ENCODE results near the gene HK2.

- TF ChIP-seq EZH2phosphoT487 (IDR thresholded peaks at IDR 0.05; ENCODE audit: low read length) (no peak), CTCF (IDR thresholded peaks at IDR 0.05; ENCODE audit: low read length) (no peak), EZH2 (optimal IDR thresholded peaks at IDR 0.05; ENCODE audit: low read depth, low read length) (no peak)
These were observed 28.4 kb downstream of the HK2 start for GRCh38 chr2:74862020-74862964.

Measured in MM.1S (cell line).